IPS-NIHi11 (cell line): Measurements from ENCODE around the gene CAMK2N1.

Source experiments
- DNase-seq: peaks from one replicate; pipeline ENCODE4 v3.0.0; 2012; ENCODE audit warnings: mixed read lengths, low spot score

CAMK2N1 gene

DNA sequence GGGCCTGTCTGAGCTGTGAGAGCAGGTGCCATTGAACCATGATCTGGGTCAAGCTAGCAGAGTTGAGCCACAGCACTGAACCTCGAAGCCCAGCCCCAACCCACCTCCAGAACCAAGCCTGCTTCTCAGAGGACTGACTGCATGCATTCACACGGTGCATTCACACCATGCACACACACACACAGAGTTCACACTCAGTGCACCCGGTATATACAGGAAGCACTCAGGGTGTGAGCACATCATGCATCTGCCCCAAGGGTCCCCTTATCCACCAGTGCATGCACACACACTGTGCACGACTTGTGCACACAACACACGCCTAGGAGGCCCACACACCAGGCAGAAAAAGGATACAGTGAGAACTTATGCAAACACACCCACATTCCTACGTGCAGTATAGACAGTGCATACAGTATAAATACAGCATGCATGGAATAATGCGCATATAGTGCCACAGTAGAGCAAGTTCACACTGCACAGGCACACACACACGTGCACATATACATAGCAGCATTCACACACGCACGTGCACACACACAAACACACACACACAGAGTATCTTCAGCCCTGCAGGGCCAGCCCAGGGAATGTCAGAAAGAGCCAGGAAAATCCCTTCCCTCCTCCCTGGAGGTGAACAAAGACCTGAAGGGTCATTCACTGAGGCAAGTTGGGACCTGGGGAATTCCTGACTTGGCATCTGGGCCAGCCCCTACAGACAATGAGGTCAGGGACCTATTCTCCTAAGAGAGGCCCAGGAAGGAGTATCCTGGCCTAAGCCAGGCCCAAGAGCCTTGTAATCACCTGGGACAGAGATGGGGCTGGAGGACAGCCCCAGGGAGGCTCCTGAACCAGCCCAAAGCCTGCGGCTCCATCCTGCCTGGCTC, 42.1 kb downstream of the CAMK2N1 start:
- no peak for DNase-seq

DNA sequence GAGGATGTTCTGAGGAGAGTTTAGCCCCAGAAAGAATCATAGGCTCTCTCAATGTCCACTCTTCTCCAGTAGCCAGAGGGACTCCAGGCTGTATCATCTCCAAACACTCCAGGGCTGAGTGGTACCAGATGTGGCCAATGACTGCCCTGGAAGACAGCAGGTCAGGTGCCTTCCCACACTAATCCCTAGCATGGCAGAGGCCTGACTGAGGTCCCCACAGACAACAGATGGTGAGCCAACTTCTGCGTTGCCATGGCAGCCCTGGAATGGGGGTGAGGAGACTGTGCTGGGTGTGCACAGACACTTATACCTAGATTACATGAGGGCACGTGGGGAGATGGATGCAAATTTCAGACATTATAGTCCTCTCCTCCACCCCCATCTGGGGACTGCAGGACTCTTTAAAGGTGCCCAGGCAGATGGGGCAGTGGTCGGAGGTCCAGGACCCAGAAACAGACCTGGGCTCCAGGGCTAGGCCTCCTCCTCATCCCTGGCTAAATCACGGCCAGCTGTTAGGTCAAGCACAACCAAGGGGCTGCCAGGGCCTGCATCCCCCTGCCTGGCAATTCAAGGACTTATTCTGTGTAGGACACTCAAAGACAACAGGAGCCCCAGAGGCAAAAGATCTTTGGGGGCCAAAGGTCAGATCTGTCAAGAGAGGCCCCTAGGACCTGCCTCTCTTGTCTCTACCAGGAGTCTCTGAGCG, 42.9 kb downstream of the CAMK2N1 start:
- no peak for DNase-seq

DNA sequence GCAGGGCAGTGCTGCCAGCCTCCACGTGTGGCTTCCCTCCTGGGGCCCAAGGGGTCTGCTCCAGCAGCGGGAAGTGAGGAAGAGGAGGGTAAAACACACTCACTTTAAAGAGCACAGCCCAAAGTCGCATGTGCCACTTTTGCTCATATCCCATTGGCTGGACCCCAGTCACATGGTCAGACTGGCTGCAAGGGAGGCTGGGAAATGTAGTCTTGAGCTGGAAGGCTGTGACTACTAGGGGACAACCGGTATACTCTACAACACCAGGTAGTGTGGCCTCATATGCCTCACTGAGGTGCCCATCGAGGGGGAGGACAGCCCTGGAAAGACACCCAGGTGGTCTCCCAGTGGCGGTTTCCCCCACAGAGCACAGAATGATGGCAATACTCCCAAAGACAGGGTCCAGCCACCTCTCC, 45.2 kb downstream of the CAMK2N1 start:
- DNase-seq = peak; percentile 84

- peak; percentile 74 for DNase-seq
Observed at GRCh38 chr1:20439282-20439681, 46.7 kb downstream of the CAMK2N1 start.

GRCh38 chr1:20437640-20438039, 48.4 kb downstream of the CAMK2N1 start:
- no peak for DNase-seq

DNA sequence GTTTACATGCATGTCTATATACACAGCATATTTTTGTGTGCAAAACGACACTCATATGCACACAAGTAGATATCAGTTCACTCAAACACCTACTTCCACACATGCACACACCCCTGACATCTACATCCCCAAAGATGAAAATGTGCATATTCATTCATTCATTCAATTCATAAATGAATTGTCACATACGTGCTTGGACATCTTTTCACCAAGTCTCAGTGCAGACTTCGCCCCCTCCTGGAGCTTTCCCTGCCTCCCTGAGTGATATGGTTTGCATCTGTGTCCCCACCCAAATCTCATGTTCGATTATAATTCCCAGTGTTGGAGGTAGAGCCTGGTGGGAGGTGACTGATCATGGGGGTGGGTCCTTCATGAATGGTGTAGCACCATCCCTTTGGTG, 53.1 kb downstream of the CAMK2N1 start:
- DNase-seq = no peak
